ENCODE results near the gene RASGRF2.

DNA sequence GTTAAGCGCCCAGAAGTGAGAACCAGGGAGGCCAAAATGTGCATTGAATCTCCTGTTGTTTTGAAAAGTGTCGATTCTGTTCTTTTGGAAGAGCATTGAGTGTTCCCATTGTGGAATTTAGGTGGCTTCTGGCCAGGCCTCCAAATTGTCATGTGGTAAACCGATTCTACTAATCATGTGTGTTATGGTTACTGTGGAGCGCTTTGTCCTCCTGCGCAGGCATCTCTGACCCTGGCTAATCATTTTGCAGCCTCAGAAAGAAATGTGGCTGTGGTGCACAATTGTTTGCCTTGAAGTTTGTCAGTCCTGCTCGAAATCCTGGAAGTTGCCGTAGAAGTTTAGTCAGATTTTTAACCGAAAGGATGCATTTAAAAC lies 121.3 kb downstream of the RASGRF2 start:
- TF ChIP-seq, protein P1, sequence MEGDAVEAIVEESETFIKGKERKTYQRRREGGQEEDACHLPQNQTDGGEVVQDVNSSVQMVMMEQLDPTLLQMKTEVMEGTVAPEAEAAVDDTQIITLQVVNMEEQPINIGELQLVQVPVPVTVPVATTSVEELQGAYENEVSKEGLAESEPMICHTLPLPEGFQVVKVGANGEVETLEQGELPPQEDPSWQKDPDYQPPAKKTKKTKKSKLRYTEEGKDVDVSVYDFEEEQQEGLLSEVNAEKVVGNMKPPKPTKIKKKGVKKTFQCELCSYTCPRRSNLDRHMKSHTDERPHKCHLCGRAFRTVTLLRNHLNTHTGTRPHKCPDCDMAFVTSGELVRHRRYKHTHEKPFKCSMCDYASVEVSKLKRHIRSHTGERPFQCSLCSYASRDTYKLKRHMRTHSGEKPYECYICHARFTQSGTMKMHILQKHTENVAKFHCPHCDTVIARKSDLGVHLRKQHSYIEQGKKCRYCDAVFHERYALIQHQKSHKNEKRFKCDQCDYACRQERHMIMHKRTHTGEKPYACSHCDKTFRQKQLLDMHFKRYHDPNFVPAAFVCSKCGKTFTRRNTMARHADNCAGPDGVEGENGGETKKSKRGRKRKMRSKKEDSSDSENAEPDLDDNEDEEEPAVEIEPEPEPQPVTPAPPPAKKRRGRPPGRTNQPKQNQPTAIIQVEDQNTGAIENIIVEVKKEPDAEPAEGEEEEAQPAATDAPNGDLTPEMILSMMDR (IDR thresholded peaks at IDR 0.05), result no peak
- TF ChIP-seq POLR2A (IDR thresholded peaks at IDR 0.05), result no peak

Data from uterus (tissue), 2 donors.